Measurements from ENCODE around the gene THOC5.
"Not testable (repeated sequence)": the region's sequence is repeated elsewhere in the genome, so short reads cannot be mapped to it uniquely, and the experiment has no call there.

Gene THOC5

GRCh38 chr22:29559853-29560252 is 6.3 kb upstream of the THOC5 start:
- no peak for DNase-seq

DNA sequence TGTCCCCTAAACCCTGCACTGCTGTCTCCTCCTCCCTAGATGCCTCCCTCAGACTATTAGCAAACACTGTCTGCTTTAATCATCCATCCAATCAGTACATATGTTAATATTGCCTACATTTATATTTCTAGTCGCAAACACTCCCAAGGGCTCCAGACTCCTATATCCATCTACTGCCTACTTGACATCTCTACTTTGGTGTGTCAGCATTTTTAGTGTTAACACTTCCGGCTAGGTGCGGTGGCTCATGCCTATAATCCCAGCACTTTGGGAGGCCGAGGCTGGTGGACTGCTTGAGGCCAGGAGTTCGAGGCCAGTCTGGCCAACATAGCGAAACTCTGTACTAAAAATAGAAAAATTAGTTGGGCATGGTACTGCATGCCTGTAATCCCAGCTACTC is 5.5 kb upstream of the THOC5 start:
- DNase-seq, result no peak

DNA sequence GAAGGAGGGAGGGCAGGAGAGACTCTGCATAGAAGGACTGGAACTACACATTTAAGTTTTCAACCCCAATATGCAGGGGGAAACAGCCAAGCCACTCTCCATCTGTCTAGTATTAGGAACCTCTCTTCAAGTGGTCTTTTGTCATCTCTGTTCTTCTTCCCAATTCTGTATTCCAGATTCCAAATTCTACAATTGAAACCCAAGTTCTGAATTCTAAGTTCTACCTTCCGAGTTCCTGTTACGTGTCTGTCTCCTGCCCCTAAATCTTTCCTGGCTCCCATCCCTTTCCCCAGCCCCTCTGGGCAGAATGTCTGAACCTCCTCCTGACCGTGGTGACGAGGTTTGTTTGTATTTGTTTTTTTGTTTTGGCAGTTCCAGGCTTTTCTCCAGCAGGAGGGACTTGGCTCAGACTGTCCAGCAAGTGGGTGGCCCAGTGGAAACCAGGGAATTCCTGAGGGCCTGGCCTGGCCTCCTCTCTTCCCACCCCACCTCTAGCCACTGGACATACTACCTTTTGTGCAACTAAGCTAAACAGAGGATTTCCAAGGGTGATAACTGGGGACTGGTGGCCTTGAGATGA is 1.6 kb upstream of the THOC5 start:
- DNase-seq, result no peak

DNA sequence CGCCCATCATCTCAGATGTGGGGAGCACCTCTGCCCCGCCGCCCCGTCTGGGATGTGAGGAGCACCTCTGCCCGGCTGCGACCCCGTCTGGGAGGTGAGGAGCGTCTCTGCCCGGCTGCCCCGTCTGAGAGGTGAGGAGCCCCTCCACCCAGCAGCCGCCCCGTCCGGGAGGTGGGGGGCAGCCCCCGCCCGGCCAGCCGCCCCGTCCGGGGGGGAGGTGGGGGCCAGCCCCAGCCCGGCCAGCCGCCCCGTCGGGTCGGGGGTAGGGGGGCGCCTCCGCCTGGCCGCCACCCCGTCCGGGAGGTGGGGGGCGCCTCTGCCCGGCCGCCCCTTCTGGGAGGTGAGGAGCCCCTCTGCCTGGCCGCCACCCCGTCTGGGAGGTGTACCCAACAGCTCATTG is 1.2 kb downstream of the THOC5 start:
- not testable (repeated sequence) for DNase-seq

- DNase-seq, result no peak
Observed at GRCh38 chr22:29550005-29550404, 3.6 kb downstream of the THOC5 start.

GRCh38 chr22:29545045-29545444 is 8.5 kb downstream of the THOC5 start:
- not testable (repeated sequence) for DNase-seq

- no peak for DNase-seq
Observed at GRCh38 chr22:29541845-29542244, 11.7 kb downstream of the THOC5 start.

GRCh38 chr22:29539105-29539504 is 14.5 kb downstream of the THOC5 start:
- DNase-seq, result no peak

DNA sequence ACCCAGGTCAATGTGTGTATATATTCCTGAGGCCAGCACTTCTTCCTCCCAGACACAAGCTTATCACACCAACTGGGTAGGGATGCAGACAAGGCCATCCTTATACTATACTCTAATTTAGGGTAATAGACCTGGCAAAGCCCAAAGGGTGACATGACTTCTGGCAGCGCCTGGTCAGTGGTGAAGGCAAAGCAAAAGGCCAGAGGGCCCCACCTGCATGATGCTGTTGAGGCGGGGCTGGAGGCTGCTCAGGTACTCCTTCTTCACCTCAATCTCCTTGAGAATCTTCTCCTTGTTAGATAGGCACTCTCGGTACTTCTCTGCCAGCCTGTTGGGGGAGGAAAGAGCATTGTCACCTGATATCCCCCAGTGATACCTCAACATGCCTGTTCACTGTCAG is 17.1 kb downstream of the THOC5 start:
- no peak for DNase-seq

DNA sequence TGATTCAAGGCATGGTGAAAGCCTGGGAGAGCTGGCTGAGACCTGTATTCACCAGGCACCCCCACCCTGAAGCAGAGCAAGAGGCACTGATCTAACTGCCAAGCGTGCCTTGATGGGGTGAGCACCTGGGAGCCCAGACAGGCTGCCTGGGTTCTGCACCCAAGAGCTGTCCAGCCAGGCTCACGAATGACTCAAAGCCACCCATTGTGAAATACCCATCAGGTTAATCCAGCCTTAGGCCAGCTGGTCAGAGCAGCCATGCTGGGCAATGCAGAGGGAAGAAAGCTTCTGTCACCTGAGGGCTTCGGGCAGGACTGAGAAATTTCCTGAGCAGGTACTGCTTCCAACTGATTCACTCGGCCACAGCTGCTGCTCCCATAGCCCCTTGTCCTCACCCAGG is 22.1 kb downstream of the THOC5 start:
- DNase-seq, result no peak

DNA sequence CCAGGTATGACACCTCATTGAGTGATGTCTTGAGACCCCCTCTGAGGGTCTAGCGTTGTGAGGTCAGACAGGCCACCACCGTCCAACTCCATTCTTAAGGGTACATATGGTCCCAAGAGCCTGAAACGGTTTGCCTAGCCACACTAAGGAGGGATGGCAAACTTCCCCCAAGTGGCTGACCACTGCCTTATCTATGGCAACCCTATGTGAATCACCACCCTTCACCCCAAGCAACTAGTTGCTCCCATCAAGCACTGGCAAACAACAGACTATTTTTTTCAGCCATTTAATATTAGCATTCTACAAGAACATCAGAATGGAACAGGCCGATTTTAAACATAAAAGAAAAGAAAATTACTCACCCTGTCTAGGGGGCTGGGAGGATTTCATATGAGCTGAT is 22.8 kb downstream of the THOC5 start:
- DNase-seq, result no peak

- no peak for DNase-seq
Observed at GRCh38 chr22:29528144-29528543, 25.4 kb downstream of the THOC5 start.

DNA sequence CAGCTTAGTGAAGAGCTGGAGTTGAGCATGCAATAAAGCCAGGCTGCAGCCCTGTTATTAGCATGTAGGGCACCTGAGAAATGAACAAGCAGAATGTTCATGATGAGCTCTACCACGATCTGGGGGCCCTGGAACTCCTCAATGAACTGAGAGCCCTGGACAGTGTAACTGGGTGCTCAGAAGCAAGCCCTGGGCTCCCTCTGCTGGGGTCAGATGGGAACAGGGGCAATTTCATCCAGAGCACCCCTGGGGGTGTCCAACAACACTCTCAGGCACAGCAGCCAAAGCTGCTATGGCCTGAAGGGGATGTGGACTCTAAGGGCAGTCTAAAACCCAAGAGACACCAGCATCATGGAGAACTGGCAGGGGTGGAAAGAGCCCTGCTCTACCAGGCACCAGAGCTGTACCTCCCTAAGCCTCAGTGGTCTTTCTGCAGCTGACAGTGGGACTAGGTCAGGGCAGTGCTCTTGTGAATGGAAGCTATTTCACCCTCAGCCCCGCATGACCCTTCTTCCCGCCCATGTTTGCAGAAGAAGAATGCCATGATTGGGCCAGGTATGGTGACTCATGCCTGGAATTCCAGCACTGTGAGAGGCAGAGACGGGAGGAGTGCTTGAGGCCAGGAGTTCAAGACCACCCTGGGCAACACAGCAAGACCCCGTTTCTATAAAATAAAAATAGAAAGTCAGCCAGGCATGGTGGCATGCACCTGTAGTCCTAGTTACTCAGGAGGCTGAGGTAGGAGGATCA is 28.9 kb downstream of the THOC5 start:
- DNase-seq, result peak; percentile 4

DNA sequence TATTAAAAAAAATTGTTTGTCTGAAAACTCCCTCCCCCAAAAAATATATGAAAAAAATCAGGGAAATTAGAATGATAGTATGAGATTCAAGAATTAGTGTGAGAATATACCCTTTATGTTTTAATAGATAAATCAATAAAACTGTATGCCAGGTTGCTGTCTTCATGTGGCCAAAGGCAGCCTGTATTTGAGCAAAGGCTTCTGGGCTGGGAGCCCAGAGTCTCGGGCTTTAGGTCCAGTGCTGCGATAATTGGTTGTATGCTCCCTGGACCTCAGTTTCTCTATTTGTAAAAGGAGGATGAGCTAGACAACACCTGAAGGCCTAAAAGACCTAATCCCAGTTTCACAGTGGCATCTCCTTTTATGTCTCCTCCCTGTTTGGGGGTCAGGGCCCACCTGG is 29.8 kb downstream of the THOC5 start:
- no peak for DNase-seq

DNA sequence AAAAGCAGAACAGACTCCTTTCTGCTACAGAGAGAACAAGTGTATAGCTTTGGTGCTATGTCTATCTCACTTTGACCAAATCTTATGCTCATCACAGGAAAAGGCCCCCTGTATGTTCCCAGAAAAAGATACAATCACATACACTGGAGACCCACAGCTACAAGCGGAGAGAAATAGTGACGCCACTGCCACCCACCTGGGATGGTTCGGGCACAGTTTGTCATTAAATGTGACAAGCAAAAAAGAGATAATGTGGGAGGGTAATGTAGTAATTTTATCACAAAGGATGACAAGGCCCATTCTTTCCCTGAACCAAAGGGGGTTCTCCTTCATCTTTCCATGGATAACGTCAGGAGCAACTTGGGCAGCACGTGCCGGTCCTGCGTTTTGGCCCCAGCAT is 32.0 kb downstream of the THOC5 start:
- DNase-seq, result no peak

DNA sequence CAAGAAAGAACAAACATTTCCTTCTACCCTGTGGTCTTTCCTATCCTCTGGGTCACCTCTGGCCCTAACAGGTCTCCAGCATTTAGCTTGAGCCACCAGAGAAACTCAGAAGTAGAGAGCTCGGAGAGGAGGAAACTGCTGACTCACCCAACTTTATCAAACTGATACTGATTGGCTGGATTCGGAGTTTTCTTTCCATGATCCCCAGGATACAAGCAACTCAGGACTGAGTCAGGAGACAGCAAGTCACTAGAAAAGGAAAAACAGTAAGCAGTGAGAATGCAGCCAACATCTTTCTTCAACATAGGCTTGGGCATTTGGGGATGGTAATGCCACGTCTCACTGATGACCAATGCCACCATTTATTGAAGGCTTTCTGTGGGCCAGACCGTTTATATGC is 32.7 kb downstream of the THOC5 start:
- no peak for DNase-seq

DNA sequence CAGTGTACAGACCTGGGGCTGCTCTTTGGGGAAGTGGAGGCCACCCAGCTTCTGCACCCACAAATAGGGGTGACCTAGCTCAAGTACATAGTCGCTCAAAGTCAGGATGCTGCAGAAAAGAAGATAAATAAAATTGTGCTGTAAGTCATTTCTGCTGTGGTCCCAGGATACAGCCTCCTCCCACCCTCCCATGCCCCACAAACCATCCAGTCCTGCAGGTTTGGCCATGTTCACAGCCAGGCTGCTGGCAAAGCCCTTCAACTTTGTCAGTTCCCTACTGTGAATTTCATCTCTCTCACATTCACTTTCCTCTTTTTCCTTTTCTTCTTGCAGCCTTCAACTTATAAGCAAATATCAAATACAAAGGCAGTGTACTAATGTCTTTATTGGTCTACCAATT is 33.6 kb downstream of the THOC5 start:
- no peak for DNase-seq

DNA sequence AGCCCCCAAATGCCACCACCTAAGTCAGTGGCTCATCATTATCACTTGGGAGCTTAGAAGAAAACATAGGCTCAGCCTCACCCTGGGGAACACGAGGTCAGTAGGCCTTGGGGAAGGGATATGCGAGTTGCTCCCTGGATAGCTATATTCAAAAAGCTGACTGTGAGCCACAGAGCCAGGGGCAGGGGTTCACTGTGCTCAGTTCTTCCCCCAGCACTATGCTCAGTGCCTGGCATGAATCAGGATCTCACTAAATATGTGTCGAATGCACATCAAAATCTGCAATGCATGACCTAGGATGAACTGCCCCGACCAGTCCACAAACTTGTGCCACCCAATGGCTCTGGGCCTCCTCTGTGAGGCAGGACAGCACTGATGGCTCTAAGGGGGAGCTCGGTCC is 35.1 kb downstream of the THOC5 start:
- no peak for DNase-seq

- DNase-seq, result no peak
Observed at GRCh38 chr22:29517215-29517908, 36.2 kb downstream of the THOC5 start.

DNA sequence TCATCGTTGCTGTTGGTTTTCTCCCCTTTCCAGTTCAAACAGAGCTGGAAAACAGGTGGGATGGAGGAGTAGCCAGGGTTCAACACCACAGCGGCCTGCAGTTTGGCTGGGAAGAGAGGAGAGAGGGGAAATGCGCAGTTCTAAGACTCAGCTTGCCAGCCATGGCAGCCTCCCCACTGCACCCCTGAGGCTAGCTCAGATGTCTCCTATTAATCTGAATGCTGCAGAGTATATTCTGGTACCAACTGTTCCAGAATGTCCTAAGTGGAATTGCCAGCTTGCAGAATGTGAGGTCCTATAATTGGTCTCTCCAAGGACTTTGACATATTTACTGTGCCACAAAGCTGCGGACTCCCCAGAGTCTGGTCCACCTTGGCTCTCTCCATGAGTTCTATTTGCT is 41.5 kb downstream of the THOC5 start:
- no peak for DNase-seq

GRCh38 chr22:29511126-29511862 is 42.3 kb downstream of the THOC5 start:
- DNase-seq, result no peak

DNA sequence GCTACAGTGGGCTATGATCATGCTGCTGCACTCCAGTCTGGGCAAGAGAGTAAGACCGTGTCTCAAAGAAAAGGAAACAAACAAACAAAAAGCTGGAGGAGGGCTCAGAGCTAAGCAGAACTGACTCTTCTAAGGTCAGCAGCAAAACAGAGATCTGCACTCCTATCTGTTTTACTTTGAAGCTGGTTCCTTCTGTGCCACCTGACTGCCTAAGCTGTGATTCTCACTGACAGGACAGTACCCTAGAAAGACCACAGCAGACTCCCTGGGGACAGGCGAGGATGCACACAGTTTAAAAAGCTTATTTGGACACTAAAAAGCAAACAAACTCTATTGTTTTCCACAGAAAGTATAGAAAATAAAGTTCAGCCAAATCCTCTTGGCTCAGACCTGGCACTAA is 43.0 kb downstream of the THOC5 start:
- DNase-seq, result no peak

GRCh38 chr22:29509815-29510214 is 43.7 kb downstream of the THOC5 start:
- no peak for DNase-seq

- no peak for DNase-seq
Observed at GRCh38 chr22:29509298-29509697, 44.3 kb downstream of the THOC5 start.
